GM19099 (cell line): ENCODE data around the gene CLEC16A.

Experiments
- POLR2A ChIP-seq: IDR thresholded peaks from 3 replicates; pipeline ENCODE4 v1.6.1; 2011; ENCODE audit warnings: low read depth; ENCODE audit not compliant: insufficient read length; ENCODE audit errors: extremely low read depth

Gene CLEC16A

DNA sequence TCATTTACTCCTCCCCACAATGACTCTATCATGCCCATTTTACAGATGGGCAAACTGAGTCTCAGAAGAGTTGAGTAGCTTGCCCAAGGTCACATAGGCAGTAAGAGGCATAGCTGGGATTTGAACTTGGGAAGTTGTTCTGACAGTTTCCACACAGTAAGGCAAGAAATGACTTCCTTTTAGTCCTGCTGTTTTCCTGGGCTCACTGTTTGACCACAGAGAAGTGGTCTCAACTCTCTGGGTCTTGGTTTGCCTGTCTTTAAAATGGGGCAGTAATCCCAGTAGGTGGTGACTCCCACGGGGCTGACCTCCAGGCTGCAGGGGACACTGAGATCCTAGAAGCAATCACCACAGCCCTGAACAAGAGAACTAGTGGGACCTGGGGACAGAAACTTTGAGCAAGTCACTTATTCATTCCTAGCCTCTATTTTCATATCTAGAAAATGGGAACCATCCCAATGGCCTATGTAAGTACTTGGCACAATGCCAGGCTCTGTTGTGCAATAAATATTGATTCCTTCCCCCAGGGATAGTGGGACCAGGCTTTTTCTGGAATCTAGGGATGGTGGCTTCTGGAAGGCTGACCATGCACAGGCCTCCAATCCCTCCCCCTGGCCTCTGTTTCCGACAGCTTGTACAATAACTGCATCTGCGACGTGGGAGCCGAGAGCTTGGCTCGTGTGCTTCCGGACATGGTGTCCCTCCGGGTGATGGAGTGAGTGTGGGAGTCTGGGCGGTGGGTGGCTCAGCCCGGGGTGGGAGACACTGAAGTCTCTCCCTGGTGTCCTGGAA lies 22.6 kb upstream of the CLEC16A start:
- TF ChIP-seq POLR2A = peak; percentile 3

DNA sequence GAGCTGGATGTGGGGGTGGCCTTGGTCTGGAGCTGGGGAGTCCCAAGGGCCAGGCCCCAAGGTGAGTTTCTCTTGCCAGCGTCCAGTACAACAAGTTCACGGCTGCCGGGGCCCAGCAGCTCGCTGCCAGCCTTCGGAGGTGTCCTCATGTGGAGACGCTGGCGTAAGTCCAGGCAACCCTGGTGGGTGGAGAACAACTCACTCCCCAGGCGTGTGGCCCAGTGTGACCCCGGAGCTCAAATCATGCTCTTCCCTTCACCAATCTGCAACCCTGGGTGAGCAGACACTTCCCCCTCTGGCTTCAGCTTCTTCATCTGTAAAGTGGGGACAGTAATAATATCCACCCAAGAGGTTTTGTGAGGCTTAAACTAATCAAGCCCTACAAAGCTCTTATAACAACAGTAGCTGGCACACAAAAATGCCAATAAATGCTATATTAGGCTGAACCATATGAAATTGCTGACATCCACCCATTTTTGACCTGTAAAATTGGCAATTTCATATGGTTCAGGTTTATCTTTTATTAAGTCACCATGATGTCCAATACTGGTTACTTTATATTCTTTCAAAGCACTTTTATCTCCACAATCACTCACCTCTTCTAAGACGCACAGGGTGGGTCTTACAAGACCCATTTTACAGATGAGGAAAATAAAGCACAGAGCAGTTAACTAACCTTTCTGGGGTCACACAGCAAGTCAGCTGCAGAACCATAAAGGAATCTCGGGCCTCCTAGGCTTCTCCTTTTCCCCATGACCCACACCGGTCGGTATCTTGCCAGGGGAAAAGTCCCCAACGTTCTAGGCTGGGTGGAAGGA lies 21.8 kb upstream of the CLEC16A start:
- no peak for TF ChIP-seq POLR2A

DNA sequence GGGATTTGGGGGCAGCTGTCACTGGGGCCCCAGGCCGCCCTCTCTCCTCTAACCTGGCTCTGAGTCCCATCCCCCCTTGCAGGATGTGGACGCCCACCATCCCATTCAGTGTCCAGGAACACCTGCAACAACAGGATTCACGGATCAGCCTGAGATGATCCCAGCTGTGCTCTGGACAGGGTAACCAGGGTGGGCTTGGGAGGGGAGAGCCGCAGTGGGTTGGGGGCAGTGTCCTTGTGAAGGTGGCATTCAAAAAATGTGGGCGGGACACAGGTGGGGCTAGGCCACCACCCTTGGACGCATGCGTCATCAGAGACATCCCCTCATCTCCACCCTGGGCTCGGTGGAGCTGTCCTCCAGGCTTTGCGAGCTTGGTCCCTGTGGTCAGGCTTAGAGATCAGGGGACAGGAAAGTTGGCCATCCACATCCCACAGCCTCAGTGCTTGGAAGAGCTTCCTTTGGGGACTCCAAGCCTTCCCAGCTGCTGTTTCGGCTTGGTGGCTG lies 21.2 kb upstream of the CLEC16A start:
- TF ChIP-seq POLR2A = no peak

DNA sequence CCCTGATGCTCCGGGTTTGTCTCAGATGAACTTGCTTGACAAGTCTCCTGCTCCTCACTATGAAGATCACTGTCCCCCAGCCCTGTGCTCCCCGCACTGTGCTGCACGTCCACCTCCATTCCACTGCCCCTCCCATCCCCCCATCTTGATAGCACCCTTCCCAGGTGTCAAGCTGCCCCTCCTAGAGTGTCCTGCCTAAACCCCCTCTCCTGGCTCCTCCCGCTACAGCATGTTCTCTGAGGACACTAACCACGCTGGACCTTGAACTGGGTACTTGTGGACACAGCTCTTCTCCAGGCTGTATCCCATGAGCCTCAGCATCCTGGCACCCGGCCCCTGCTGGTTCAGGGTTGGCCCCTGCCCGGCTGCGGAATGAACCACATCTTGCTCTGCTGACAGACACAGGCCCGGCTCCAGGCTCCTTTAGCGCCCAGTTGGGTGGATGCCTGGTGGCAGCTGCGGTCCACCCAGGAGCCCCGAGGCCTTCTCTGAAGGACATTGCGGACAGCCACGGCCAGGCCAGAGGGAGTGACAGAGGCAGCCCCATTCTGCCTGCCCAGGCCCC lies 20.6 kb upstream of the CLEC16A start:
- peak; percentile 19 for TF ChIP-seq POLR2A

DNA sequence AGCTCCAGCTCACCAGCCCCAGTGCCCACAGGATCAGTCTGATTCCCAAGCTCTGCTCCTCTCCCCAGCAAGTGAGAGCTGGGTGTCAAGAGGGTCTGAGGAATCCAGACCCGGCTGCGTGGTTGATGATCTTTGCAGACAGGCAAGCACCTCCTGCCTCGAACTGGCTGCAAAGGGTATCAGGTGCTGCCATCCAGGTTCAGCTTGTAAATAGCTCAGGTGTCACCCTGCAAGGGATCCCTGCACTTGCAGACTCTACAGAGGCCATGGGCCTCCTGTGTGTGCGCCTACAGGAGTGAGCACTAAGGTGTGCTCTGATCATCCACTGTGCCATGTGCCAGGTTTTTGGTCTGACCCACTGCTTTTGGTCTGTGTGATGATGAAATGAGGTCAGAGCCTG lies 18.3 kb upstream of the CLEC16A start:
- no peak for TF ChIP-seq POLR2A

DNA sequence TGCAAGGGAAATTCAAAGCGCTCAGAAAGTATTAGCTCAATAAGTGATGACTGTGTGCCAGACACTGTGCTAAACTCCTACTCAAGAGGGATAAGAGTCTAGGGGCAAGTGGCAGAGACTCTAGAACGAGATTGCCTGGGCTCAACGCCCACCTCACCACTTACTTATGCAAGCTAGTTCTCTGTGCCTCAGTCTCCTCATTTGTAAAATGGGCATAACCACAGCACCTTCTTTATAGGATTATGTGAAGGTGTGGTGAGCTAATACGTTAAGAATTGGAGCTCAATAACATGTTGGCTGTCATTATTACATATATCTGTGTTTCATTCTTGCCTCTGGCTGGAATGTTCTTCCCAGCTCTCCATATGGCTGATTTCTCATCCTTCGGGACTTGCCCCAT lies 17.5 kb upstream of the CLEC16A start:
- TF ChIP-seq POLR2A = peak; percentile 12

DNA sequence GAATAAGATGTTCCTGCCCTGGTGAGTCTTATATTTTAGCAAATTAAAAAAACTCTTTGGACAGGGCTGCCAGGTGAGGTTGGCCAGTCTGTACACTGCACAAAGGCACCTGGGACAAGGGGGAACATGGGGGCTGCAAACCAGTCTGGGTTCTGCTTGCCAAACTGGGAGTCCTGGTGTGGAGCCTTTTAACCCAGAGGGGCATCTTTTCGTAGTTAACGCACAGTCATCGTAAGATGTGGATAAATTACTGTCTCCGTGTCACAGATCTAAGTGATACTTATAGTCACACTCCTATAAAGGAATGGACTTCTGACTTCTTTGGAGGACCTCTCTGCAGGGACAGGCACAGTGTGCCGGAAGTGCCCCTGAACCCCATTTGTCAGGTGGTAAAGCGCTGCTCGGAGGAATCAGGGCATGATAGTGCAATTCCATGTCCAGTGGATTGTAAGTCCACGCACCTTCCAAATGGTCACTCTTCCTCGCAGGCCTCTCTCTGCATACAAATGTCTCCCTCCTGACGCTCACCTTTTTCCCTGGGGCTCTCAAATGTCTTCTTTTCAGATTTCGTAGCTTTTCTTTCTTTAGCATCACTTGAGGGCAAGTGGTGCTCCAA lies 16.8 kb upstream of the CLEC16A start:
- no peak for TF ChIP-seq POLR2A

DNA sequence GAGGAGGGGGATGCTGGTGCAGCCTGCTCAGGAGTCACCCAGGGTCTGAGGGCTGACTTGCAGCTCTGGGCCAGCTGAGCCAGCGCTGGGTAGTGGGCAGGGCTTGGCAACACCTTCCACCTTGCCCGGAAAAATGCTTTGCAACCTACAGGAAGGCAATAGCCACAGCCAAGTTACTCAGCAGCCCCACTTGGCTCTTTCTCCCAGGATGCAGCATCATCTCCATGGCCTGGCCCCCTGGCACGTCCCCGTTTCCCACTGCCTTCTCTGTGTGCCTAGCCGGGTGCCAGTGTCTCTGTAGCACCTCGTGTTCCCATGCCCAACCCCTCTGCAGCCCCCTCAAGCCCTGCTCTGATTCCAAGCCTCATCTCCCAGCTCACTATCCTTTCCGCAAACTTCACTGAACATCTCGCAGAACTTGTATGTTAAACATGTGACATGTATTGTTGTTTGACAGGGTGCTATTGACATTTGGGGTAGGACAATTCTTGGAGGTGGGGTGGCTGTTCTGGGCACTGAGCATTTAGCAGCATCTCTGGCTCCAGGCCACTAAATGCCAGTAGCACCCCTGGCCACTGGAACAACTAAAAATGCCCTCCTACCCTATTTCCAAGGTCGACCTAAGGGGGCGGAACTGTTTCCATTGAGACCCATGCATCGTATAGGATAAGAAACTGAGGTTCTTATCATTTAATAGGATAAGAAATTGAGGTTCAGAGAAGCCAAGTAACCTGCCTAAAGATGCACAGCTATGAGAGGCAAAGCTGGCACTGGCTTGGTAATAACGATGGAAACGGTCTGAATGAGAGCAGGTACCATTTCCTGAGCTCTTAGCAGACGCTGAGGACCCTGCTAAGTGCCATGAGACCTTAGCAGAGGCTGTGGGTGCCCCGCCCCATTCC lies 14.3 kb upstream of the CLEC16A start:
- peak; percentile 31 for TF ChIP-seq POLR2A

DNA sequence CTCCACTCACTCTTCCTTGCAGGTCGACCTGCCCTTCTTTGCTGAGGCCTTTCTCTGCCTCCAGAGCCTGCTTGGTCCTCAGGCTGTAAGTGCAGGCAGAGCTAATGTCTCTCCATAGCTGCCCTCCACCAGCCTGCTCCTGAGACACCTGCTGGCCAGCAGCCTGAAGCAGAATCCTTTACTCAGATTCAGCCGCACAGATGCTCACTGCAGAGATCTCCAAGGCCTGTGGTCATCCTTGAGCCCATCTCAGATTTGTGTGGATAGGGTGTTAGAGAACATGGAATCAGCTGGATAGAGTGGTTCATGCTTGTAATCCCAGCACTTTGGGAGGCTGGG lies 13.6 kb upstream of the CLEC16A start:
- no peak for TF ChIP-seq POLR2A

DNA sequence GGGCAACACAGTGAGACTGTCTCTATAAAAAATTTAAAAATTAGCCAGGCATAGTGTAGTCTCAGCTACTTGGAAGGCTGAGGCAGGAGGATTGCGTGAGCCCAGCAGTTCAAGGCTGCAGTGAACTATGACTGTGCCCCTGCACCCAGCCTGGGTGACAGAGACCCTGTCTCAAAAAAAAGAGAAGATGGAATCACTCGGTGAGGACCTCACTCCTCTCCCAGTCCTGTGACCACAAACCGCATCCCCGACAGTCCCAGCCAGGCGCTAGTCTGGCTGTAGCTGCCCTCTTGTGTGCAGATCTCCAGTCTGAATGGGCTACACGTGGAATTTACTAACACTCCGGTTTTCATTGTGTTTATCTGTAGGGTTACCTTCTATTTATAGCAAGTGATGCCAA lies 13.2 kb upstream of the CLEC16A start:
- TF ChIP-seq POLR2A = no peak

DNA sequence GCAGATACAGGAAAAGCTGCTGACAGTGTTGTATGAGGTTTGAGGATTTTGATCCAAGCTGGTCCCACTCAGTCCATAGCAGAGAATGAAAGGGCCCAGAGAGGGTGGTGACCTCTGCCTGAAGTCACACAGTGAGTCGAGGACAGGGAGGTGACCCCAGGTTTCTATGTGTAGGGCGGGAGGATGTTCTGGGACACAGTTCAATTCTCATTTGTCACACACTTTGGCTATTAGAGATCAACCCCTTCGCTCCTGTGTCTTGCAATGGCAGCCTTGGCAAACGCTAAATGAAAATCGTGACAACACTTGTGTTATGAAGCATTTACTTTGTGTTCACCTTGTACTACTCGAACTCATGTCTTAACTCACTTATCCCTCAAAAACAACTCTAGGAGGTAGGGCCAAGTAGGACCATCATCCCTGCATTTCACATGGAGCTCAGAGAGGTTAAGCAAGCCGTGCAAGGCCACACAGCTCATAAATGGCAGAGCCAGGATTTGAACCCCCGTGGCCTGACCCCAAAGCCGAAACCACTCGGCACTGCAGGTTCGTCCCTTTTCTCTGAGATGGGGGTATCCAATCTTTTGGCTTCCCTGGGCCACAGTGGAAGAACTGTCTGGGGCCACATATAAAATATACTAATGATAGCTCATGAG lies 12.3 kb upstream of the CLEC16A start:
- no peak for TF ChIP-seq POLR2A

DNA sequence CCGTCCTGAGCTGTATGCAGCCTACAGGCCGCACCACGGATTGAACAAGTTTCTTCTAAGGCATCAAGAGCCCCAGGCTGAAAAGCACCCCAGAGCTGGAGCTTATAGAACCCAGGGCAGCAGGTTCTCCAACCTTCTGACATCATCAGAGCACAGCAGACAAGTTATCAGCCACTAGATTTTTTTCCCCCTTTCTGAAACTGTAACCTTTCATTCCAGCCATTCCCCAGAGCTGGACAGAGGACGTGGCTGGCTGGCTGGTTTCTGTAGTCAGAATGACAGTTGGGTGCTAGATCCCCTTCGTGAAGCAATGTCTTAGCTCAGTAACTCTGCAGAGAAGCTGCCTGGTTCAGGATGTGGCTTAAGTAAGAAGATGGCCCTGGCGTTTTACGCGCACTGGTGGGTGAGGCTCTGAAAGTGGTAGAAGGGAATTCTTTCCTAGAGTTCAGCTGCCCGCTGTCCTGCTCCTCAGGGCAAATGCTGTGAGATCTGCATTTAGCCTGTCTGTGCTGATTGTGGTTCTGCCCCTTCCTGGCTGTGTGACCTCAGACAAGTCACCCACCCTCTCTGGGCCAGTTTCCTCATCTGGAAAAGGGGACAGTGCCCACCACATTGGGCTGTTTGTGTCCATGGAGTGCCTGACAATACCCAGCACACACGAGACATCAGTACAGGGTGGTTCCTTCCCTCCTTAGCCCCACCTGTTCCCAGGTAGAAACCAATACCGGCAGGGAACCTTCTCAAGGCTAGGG lies 11.2 kb upstream of the CLEC16A start:
- TF ChIP-seq POLR2A = no peak

DNA sequence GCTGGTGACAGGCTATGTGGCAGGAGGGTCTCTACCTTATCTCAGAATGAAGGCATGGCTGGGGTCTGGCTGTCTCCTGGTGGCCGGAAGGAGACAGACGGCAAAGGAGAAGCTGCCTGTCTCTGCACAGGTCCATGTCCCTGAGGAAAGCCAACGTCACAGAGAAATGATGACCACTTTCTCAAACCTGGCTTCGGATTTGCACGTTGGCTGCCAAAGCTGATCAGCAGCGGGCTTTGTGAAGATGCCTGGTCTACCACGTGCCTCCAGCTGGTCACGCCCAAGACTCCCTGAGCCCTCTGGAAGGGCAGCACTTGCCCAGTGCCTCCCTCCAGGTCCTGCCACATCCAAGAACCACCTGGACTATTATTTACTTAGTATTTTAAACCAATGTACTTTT lies 10.5 kb upstream of the CLEC16A start:
- no peak for TF ChIP-seq POLR2A
